ENCODE measurements around the gene HEPHL1.
"Not testable (repeated sequence)": the region's sequence is repeated elsewhere in the genome, so short reads cannot be mapped to it uniquely, and the experiment has no call there.

The HEPHL1 gene, protein sequence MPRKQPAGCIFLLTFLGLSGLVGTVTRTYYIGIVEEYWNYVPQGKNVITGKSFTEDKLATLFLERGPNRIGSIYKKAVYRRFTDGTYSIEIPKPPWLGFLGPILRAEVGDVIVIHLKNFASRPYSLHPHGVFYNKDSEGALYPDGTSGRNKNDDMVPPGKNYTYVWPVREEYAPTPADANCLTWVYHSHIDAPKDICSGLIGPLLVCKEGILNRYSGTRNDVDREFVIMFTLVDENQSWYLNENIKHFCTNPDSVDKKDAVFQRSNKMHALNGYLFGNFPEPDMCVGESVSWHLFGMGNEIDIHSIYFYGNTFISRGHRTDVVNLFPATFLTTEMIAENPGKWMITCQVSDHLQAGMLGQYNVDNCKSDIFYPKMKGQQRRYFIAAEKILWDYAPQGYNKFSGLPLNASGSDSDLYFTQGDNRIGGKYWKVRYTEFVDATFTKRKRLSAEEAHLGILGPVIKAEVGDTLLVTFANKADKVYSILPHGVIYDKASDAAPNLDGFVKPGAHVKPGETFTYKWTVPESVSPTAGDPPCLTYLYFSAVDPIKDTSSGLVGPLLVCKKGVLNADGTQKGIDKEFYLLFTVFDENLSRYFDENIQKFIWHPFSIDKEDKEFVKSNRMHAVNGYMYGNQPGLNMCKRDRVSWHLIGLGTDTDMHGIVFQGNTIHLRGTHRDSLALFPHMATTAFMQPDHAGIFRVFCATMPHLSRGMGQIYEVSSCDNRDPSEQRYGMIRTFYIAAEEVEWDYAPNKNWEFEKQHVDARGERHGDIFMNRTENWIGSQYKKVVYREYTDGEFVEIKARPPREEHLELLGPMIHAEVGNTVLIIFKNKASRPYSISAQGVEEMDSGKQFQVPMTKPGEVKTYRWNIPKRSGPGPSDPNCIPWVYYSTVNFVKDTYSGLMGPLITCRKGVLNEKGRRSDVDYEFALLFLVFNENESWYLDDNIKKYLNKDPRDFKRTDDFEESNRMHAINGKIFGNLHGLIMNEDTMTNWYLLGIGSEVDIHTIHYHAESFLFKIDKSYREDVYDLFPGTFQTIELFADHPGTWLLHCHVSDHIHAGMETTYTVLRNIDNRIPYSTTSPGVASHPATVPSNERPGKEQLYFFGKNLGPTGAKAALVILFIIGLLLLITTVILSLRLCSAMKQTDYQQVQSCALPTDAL

DNA sequence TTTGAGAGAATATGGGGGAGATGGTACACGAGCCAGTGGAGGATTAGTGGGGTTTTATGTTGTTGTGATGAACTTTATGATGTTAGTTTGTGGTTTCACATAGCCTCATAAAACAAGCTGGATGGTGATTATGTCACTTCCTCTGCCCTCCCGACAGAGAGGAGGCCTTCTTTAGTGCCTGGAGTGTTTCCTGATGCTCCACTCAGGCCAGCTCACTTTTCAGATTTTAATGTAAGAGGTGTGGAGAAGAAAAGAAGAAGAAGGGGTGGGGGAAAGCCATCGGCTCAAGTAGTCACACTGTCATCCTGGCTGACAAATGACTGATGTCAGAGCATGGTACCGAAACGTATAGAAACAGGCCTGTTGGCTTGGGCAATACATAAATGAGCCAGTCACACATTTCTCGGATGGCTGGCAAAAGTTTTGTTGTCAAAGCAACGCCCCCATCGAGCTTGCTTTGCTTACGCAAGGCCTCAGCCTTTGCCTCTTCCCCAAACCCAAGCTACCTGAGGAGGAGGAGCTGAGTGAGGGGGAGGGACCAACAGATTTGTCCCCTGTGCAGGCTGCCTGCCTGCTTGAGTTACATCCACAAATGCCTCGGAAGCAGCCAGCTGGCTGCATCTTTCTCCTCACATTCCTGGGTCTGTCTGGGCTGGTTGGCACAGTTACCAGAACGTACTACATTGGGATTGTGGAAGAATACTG lies at the start of gene HEPHL1:
TSS of gene HEPHL1 (plus strand) at position 578 of the 705 bp plus-strand sequence. CDS start at position 593, 15 bp downstream.
- DNase-seq = no peak

DNA sequence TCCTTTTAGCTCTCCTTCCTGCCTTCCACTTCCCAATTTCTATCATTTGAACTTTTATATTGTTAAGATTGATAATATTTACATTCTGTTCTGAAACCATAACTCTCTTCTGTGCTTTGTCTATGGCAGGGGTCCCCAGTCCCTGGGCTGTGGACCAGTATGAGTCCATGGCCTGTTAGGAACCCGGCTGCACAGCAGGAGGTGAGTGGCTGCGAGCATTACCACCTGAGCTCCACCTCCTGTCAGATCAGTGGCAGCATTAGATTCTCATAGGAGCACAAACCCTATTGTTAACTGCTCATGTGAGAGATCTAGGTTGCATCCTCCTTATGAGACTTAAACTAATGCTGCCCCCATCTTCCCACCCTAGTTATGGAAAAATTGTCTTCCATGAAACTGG lies 48.4 kb upstream of the HEPHL1 start:
- no peak for DNase-seq

DNA sequence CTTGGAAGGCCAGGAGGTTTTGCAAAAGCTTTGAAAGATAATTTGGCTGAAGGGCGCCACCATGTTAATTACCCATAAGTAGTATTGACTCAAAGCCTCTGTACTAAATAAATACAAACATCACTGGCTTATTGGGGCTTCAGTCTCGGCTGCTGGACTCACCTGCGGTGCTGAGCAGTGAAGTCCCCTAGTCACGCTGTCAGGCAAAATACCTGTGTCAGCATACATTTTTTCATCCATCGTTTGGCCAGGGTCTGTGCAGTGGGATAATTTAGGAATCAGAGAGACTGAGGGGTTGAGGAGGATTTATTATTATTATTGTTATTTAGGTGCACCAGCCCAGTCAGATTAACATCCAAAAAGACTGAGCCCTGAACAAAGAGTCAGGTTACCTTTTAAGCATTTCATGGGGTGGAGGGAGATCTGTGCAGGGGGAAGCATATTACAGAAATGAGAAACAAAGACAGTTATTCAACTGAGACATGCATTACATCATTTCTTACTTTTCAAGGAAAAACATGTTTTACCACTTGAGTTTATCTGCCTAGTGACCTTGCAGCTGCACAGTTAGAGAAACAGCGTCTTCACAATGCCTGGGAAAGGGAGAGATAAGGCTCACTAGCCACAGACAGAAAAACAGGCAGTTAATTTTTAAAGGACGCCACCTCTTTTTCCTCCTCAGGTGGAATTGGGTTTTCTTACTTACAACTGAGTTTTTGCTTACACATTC lies 47.7 kb upstream of the HEPHL1 start:
- DNase-seq = not testable (repeated sequence)

DNA sequence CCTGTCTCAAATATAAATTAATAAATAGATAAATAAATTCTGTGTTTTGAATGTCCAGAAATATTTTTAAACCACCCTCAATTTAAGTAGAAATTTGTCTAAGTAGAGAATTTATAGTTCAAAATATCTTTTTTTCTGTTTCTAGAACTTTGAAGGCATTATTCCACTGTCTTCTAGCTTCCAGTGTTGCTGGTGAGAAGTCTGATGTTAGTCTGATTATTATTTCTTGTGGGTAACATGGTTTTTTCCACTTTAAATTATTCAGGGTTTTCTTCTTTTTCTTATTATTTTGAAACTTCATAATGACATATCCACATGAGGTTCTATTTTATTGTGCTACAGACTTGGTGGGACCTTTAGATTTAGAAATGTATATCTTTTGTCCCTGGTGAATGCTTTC lies 46.4 kb upstream of the HEPHL1 start:
- no peak for DNase-seq

DNA sequence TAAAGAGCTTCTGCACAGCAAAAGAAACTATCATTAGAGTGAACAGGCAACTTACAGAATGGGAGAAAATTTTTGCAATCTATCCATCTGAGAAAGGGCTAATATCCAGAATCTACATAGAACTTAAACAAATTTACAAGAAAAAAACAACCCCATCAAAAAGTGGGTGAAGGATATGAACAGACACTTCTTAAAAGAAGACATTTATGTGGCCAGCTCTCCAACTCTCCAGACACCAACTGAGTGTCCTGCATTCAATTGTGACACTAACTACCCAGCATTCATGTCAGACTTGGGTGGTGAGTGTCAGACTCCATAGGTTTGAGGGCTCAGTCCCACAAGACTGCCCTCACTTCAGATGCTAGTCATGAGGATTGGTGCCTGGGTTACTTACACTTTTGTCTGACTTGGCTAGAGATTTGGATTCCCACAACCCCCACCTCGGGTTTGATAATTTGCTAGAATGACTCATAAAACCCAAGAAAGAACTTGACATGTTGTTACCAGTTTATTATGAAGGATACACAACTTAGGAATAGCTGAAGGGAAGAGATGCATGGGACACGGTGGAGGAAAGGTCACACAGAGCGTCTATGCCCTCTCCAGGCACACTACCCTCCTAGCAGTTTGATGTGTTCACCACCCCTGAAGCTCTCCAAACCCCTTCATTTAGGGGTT lies 44.4 kb upstream of the HEPHL1 start:
- not testable (repeated sequence) for DNase-seq

DNA sequence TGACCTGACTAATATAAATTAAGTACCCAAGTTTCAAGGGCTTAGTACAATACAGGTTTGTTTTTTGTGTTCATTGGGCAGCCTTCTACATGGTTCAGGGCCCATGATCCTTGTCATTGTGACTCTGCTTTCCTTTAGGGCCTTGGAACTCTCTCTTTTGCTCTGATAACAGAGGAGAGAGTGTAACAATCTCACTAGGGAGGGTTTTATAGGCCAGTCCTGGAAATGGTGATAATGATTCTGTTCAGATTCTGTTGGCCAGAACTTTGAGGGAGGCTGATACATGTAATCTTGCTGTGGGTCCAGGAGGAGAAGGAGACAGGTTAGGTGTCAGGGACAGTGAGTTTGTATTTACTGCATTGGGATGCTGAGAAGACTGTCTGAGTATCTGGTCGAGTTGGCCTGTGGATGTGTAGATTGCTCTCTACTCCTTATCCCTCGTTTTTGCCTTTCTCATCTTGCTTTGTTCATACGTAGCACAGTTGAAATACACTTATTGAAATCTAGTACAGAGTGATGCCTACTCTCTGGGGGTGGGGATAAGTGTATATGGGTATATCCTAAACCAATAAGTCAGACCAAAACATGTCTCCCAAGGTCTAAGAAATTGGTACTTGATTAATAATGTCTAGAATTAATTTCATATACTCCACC lies 37.5 kb upstream of the HEPHL1 start:
- DNase-seq = no peak

DNA sequence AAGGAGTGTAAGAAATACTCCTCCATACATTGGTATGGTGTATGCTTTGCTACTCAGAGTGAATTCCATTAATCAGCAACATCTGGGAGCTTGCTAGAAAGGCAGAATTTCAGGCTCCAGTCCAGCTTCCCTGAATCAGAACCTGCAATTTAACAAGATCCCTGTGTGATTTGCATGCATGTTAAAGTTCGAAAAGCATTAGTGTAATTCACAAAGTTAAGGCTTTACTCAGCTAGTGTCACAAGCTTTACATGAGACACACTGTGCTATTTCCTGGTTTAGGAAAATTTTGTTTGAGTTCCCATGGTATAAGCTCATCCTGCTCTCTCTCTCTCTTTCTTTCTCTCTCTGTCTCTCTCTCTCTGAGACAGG lies 37.0 kb upstream of the HEPHL1 start:
- DNase-seq = no peak

DNA sequence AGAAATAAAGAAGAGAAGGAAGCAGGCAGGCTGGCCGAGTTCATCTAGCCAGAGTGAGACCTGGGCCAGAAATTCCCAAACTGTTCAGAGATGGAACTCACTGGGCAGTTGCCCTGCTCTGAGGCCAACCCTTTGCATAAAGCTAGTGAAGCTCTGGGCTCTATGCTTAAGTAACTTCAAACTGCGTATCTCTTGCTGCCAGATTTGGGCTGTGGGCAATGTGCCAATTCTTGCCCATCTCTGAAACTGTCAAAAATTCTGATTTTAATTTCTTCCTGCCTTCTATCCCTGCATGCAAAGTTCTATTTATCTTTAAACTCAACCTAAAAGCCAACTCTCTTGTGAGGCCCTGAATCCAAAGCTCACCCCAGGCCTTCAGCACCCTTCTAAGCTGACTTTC lies 36.2 kb upstream of the HEPHL1 start:
- DNase-seq = no peak

DNA sequence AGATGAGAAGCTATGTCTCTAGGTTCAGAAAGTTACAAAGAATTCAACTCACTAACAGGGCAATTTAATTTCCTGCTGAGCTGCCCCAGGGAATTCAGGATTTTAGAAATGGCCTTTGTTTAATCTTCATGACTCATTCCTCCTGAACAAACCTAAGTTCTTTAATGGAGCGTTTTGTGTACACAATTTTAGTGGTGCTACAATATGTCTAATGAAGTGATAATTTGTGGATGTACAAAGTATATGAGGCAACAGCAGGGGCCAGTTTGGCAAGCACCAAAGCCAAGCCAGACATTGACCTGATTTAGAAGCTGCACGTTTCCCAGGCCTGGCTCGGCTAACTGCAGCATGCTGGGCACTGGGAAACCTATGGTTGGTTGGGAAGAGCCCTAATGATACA lies 34.4 kb upstream of the HEPHL1 start:
- DNase-seq = no peak

DNA sequence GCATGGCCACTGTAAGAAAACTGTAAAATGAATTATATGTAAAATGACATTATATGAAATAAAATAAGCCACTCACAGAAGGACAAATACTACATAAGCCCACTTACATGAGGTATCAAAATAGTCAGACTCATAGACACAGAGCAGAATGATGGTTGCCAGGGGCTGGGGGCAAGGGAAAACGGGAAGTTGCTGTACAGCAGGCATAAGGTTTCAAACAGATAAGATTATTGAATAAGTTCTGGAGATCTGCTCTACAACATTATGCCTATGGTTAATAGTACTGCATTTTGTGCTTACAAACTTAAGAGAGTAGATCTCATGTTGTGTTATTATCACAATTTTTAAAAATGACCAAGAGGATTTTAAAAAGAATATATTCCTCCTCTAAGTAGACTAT lies 32.7 kb upstream of the HEPHL1 start:
- no peak for DNase-seq

DNA sequence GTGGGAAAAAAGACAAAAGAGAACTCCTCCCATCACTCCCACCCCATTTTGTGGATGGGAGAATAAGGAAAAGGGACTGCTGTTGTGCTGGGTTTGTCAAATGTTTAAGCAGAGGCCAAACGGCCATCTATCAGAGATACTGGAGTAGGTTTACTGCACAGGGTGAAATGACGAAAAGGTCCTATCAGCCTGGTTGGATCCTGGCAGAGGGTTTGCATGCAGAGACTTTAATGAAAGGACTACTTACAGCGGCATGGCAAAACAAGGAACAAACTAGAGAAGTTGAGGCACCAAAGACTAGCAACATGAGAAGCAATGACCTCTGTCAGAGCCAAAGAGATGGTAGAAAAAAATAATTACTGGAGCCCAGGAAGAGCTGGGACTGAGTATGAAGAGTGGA lies 32.2 kb upstream of the HEPHL1 start:
- DNase-seq = no peak

DNA sequence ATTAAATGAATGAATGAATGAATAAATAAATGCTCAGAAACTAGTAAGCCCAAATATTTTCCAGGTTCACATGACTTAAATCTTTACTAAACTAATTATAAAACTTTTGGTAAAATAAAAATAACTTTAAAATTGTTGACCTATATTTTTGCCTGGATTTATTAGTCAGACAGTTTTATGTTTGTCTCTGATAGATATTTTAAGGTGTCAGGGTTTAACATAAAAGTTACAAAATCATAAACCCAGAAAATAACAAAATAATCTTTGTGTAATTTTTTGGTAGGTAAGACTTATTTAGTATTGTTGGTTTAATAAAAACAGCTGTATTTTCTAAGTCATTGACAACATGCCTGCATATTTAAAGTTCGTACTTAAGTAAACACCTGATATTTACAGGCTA lies 27.4 kb upstream of the HEPHL1 start:
- DNase-seq = no peak

DNA sequence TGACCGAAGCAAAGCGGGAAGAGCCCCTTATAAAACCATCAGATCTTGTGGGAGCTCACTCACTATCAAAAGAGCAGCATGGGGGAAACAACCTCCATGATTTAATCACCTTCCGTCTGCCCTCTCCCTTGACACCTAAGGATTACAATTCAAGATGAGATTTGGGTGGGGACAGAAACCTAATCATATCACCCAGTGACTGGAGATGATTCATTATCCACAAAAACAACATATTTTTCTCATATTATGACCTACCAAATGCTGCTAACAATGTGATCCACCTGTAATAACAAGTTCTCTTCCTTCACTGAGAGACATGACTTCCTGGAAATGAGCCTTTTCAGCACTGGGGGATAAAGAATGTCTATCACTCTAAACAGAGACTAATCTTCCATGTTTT lies 23.4 kb upstream of the HEPHL1 start:
- no peak for DNase-seq

DNA sequence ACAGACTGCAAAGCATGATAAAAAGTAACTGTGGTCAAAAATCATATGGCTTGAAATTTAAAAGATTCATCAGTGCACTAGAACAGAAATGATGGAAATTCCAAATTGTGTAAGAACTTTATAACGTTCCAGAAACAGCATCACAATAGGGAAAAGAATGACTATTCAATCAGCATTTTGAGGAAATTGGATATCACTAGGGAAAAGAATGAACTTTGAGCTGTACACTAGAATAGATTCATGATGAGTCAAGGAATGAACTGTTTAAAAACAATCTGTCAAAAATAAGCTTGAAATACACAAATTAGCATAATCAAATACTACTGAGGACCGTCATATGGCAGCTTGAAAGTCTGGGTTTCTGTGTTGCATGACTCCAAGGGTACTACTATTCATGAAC lies 20.5 kb upstream of the HEPHL1 start:
- no peak for DNase-seq

DNA sequence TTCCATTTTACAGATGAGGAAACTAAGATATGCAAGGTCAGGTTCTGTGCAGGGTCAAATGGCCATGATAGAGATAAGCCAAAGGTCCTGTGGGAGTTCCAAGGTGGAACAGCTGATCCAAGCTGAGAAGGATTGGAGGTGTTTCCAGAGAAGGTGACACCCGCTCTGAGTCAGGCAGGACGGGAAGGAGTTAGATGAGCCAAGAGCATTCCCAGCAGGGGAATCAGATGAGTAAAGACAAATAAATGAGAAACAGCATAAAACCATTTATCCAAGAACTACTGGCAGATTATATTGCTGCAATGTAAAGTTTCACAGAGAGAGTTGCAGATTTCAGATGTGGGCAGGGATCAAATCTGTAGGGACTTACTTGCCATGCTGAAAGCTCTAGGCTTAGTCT lies 18.9 kb upstream of the HEPHL1 start:
- DNase-seq = no peak

DNA sequence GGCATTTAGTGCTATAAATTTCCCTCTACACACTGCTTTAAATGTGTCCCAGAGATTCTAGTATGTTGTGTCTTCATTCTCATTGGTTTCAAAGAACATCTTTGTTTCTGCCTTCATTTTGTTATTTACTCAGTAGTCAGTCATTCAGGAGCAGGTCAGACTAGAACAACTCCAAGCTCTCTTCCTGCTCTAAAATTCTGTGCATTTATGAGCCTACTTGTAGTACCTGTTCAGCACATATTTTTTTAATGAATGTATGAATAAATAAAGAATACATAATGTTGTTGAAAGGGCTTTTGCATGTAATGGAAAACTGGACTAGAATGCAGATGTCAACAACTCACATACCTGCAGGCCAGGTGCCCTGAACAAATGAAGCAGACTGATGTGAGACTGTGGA lies 13.7 kb upstream of the HEPHL1 start:
- no peak for DNase-seq

DNA sequence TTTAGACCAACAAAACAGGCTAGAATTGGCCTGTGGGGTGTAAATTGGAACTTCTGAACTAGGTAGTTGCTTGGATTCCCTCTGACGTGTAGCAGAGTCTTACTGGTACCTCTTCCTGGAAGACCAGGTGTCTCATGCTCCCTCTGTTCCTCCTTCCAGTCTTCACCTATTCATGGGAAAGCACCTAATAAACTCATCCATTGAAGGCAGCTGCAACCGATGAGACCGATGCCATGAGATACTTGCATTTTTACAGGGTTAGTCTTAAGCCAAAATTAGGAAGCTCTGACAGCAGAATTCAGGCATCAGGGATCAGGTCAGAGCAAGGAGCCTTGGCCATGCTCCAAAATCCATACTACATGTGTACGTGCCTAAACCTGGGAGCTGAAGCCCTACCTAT lies 13.2 kb upstream of the HEPHL1 start:
- no peak for DNase-seq

DNA sequence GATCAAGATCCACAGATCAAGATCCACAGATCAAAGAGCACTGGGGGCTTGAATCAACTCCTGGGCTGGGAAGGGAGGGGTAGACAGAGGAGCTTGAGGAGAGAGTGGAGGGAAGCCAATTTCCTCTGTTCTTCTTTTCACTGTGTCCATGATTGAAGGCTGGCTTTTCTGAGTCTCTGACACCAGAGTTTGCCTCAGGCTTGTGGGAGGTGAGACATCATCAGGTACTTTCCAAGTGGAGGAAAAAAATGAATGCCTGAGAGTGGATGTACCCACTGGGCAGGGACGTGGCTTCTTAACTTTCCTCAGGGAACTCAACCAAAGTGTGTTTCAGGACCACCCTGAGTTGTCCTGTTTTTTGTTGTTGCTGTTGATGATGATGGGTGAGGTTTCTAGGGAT lies 11.0 kb upstream of the HEPHL1 start:
- DNase-seq = no peak

DNA sequence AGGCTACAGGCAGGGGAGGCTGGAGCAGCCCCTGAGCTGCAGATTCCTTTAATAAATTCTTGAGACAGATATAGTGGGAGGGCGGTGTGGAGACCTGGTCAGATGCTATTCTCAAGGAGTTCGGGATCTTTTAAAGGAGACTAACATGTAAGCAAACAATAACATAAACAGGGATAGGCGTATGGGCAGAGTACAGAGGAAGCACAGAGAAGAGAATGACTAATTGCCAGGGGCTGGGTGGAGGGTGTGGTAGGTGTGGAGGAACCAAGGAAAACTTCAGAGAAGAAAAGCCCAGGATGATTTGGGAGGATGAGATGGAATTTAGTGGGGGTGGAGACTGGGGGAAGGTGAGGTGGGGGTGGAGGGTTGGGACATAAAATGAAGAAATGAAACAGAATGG lies 9.7 kb upstream of the HEPHL1 start:
- no peak for DNase-seq

DNA sequence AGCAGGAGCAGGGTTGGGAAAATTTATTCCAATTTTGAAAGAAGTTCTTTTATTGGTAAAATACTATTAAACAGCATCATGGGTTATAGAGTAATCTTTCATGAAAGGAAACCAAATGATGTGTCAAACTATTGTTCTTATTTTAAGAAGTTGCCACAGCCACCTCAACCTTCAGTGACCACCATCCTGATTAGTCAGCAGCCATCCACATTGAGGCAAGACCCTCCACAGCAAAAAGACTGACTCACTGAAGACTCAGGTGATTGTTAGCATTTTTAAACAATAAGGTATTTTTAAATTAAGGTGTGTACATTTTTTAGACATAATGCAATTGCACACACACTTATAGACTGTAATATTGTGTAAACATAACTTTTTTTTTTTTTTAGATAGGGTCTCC lies 3.7 kb upstream of the HEPHL1 start:
- DNase-seq = no peak

DNA sequence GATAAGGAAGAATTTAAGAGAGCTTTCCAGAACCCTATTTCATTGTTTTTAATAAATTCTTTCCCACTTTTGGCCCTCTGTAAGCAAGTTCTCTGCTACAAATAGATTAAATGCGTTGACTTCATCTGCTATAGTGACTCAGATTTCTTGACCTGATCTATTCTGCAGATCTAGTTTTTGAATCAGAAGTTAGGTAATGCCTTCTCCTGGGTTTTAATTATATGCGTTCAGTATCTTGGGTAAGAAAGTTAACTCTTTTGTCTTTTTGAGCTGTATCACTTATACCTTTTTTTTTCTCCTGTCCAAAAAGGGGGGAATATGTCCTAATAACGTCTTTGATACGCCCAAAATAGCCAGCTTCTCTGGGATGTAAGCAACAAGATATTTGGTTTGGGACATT lies 2.4 kb upstream of the HEPHL1 start:
- DNase-seq = no peak
